ENCODE data around the gene CLRN3.

DNA sequence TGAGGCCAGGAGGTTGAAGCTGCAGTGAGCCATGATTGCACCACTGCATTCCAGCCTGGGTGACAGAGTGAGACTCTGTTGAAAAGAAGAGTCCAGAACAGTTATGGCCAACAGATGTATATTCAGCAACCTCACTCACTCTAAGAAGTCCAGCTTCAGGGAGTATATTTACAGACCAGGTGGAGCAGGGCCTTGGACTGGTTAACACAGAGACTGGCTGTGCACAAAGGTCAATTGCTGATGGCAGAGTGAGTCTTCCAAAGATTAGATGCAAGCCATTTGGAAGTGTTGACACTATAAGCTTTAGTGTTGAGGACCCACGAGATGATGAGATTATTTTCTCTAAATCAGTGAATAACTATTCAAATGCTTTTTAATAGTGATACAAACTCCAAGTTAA lies 24.9 kb downstream of the CLRN3 start:
- TF ChIP-seq ISL1 (CRISPR knock-in tag; IDR thresholded peaks at IDR 0.05) = no peak
- TF ChIP-seq OSR1 (CRISPR knock-in tag; IDR thresholded peaks at IDR 0.05) = no peak
- TF ChIP-seq ZFP3 (CRISPR knock-in tag; IDR thresholded peaks at IDR 0.05) = no peak
- TF ChIP-seq, protein P1, sequence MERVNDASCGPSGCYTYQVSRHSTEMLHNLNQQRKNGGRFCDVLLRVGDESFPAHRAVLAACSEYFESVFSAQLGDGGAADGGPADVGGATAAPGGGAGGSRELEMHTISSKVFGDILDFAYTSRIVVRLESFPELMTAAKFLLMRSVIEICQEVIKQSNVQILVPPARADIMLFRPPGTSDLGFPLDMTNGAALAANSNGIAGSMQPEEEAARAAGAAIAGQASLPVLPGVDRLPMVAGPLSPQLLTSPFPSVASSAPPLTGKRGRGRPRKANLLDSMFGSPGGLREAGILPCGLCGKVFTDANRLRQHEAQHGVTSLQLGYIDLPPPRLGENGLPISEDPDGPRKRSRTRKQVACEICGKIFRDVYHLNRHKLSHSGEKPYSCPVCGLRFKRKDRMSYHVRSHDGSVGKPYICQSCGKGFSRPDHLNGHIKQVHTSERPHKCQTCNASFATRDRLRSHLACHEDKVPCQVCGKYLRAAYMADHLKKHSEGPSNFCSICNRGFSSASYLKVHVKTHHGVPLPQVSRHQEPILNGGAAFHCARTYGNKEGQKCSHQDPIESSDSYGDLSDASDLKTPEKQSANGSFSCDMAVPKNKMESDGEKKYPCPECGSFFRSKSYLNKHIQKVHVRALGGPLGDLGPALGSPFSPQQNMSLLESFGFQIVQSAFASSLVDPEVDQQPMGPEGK (CRISPR knock-in tag; IDR thresholded peaks at IDR 0.05; ENCODE audit: borderline replicate concordance) = no peak
- TF ChIP-seq ZNF565 (CRISPR knock-in tag; conservative IDR thresholded peaks at IDR 0.05; ENCODE audit: low read depth) = no peak
- no peak for TF ChIP-seq ESRRG (CRISPR knock-in tag; IDR thresholded peaks at IDR 0.05)
